ENCODE results near the gene CAMSAP2.

GRCh38 chr1:200724064-200724463 is 14.6 kb upstream of the CAMSAP2 start:
- no peak for TF ChIP-seq GATA2 (IDR thresholded peaks at IDR 0.05; ENCODE audit: low read depth, low read length)
- no peak for TF ChIP-seq GATA3 (IDR thresholded peaks at IDR 0.05; ENCODE audit: low read depth, low read length)
